Inflammatory macrophage treated with lipopolysaccharide for 1 hour (primary cell): ENCODE measurements around the gene CD180.

Source experiments
- DNase-seq, 2 donors: peaks; one replicate each; pipeline ENCODE4 v3.0.0-alpha.2; 2020 to 2022

CD180 gene

GRCh38 chr5:67209141-67209771, 12.7 kb upstream of the CD180 start:
- DNase-seq = peak; percentile 59 to 91

GRCh38 chr5:67208403-67208802, 11.8 kb upstream of the CD180 start:
- no peak for DNase-seq

GRCh38 chr5:67206929-67207328, 10.3 kb upstream of the CD180 start:
- DNase-seq = peak; percentile 49 to 72

GRCh38 chr5:67206461-67206860, 9.9 kb upstream of the CD180 start:
- no peak for DNase-seq

GRCh38 chr5:67205981-67206380, 9.4 kb upstream of the CD180 start:
- DNase-seq = no peak

- DNase-seq = no peak
Observed at GRCh38 chr5:67204821-67205220, 8.2 kb upstream of the CD180 start.

GRCh38 chr5:67203701-67204074, 7.1 kb upstream of the CD180 start:
- no peak for DNase-seq

GRCh38 chr5:67202828-67203227, 6.2 kb upstream of the CD180 start:
- peak; percentile 84 to 90 for DNase-seq

GRCh38 chr5:67201897-67202549, 5.4 kb upstream of the CD180 start:
- no peak for DNase-seq

- DNase-seq = no peak
Observed at GRCh38 chr5:67200809-67201562, 4.4 kb upstream of the CD180 start.

GRCh38 chr5:67199859-67200258, 3.3 kb upstream of the CD180 start:
- no peak for DNase-seq

- no peak for DNase-seq
Observed at GRCh38 chr5:67198917-67199316, 2.3 kb upstream of the CD180 start.

GRCh38 chr5:67197536-67197935, 937 bp upstream of the CD180 start:
- DNase-seq = no peak

GRCh38 chr5:67195406-67196275, 958 bp downstream of the CD180 start:
- DNase-seq = no peak

GRCh38 chr5:67194166-67194565, 2.4 kb downstream of the CD180 start:
- DNase-seq = peak; percentile 26 to 51

GRCh38 chr5:67193439-67193807, 3.2 kb downstream of the CD180 start:
- no peak for DNase-seq

- DNase-seq = peak; percentile 78 to 79
Observed at GRCh38 chr5:67192719-67193438, 3.7 kb downstream of the CD180 start.

- no peak for DNase-seq
Observed at GRCh38 chr5:67190861-67191260, 5.7 kb downstream of the CD180 start.

GRCh38 chr5:67190410-67190809, 6.2 kb downstream of the CD180 start:
- peak in 1 of 2 donors; percentile 50 for DNase-seq

GRCh38 chr5:67189931-67190330, 6.7 kb downstream of the CD180 start:
- no peak for DNase-seq

- DNase-seq = peak in 1 of 2 donors; percentile 48
Observed at GRCh38 chr5:67189079-67189354, 7.6 kb downstream of the CD180 start.

GRCh38 chr5:67188274-67189078, 8.1 kb downstream of the CD180 start:
- DNase-seq = no peak
